Cerebellar nuclear complex (tissue), 1 donor: ENCODE results near the gene KIAA0586.
"Not testable (repeated sequence)": the region's sequence is repeated elsewhere in the genome, so short reads cannot be mapped to it uniquely, and the experiment has no call there.

Experiments used
- DNase-seq, 2 experiments: peaks; one replicate each; lab custom pipeline; 2025; lab: John Stamatoyannopoulos, UW

KIAA0586 gene

GRCh38 chr14:58549105-58549757, 121.7 kb downstream of the KIAA0586 start:
- no peak for DNase-seq

- no peak for DNase-seq
Observed at GRCh38 chr14:58553959-58554358, 126.4 kb downstream of the KIAA0586 start.

- no peak for DNase-seq
Observed at GRCh38 chr14:58555647-58556046, 128.1 kb downstream of the KIAA0586 start.

- no peak for DNase-seq
Observed at GRCh38 chr14:58557242-58557641, 129.7 kb downstream of the KIAA0586 start.

GRCh38 chr14:58560208-58560607, 132.7 kb downstream of the KIAA0586 start:
- no peak for DNase-seq

- no peak for DNase-seq
Observed at GRCh38 chr14:58562141-58562540, 134.6 kb downstream of the KIAA0586 start.

- no peak for DNase-seq
Observed at GRCh38 chr14:58563978-58564377, 136.5 kb downstream of the KIAA0586 start.

GRCh38 chr14:58565832-58566231, 138.3 kb downstream of the KIAA0586 start:
- DNase-seq, result no peak

- no peak for DNase-seq
Observed at GRCh38 chr14:58566979-58567378, 139.5 kb downstream of the KIAA0586 start.

- DNase-seq, result no peak
Observed at GRCh38 chr14:58568322-58568721, 140.8 kb downstream of the KIAA0586 start.

GRCh38 chr14:58571256-58571655, 143.7 kb downstream of the KIAA0586 start:
- no peak for DNase-seq

GRCh38 chr14:58571769-58572472, 144.4 kb downstream of the KIAA0586 start:
- DNase-seq, result no peak

- no peak for DNase-seq
Observed at GRCh38 chr14:58572473-58572853, 144.9 kb downstream of the KIAA0586 start.

- DNase-seq, result no peak
Observed at GRCh38 chr14:58572863-58573262, 145.3 kb downstream of the KIAA0586 start.

- DNase-seq, result no peak
Observed at GRCh38 chr14:58574623-58575022, 147.1 kb downstream of the KIAA0586 start.

- DNase-seq, result no peak
Observed at GRCh38 chr14:58575956-58576355, 148.4 kb downstream of the KIAA0586 start.

GRCh38 chr14:58580035-58580434, 152.5 kb downstream of the KIAA0586 start:
- DNase-seq, result not testable (repeated sequence)

GRCh38 chr14:58581389-58581788, 153.9 kb downstream of the KIAA0586 start:
- not testable (repeated sequence) for DNase-seq

- DNase-seq, result no peak
Observed at GRCh38 chr14:58584383-58584782, 156.9 kb downstream of the KIAA0586 start.

GRCh38 chr14:58587271-58587670, 159.8 kb downstream of the KIAA0586 start:
- no peak for DNase-seq

- DNase-seq, result not testable (repeated sequence)
Observed at GRCh38 chr14:58588321-58588720, 160.8 kb downstream of the KIAA0586 start.

GRCh38 chr14:58593977-58594376, 166.5 kb downstream of the KIAA0586 start:
- no peak for DNase-seq

- no peak for DNase-seq
Observed at GRCh38 chr14:58597041-58597440, 169.5 kb downstream of the KIAA0586 start.
